GM18499 (cell line): ENCODE results near the gene HBP1.
"Not testable (repeated sequence)": the region's sequence is repeated elsewhere in the genome, so short reads cannot be mapped to it uniquely, and the experiment has no call there.

Experiments
- ATAC-seq: cut with Tn5 transposase; IDR thresholded peaks from one replicate; pipeline ENCODE4 v1.9.1; 2021; ENCODE audit warnings: moderate number of reproducible peaks; ENCODE audit not compliant: insufficient read depth, unreplicated experiment

HBP1 gene

GRCh38 chr7:107220356-107220755 is 51.6 kb downstream of the HBP1 start:
- no peak for ATAC-seq

GRCh38 chr7:107220806-107221205 is 52.0 kb downstream of the HBP1 start:
- not testable (repeated sequence) for ATAC-seq

GRCh38 chr7:107224374-107225223 is 55.8 kb downstream of the HBP1 start:
- no peak for ATAC-seq

- no peak for ATAC-seq
Observed at GRCh38 chr7:107228291-107228690, 59.5 kb downstream of the HBP1 start.

GRCh38 chr7:107230334-107230733 is 61.5 kb downstream of the HBP1 start:
- ATAC-seq = no peak

- ATAC-seq = no peak
Observed at GRCh38 chr7:107232568-107233090, 63.8 kb downstream of the HBP1 start.

- no peak for ATAC-seq
Observed at GRCh38 chr7:107233174-107233573, 64.4 kb downstream of the HBP1 start.

GRCh38 chr7:107233981-107234380 is 65.2 kb downstream of the HBP1 start:
- ATAC-seq = no peak

- ATAC-seq = no peak
Observed at GRCh38 chr7:107234436-107234835, 65.6 kb downstream of the HBP1 start.

GRCh38 chr7:107236862-107237261 is 68.1 kb downstream of the HBP1 start:
- ATAC-seq = no peak

- ATAC-seq = no peak
Observed at GRCh38 chr7:107237451-107237850, 68.6 kb downstream of the HBP1 start.

- no peak for ATAC-seq
Observed at GRCh38 chr7:107242267-107242666, 73.5 kb downstream of the HBP1 start.

GRCh38 chr7:107244613-107245012 is 75.8 kb downstream of the HBP1 start:
- no peak for ATAC-seq

GRCh38 chr7:107246836-107247235 is 78.0 kb downstream of the HBP1 start:
- not testable (repeated sequence) for ATAC-seq

GRCh38 chr7:107248551-107249316 is 79.9 kb downstream of the HBP1 start:
- ATAC-seq = no peak

- ATAC-seq = no peak
Observed at GRCh38 chr7:107251963-107252362, 83.2 kb downstream of the HBP1 start.
